K562 (cell line): ENCODE results near the gene EID2. TPM values are rescaled to one million over a fixed set of nuclear protein-coding genes. Genes with fewer than 3 reads are reported as not detected.
A peak's percentile ranks its signal among the peaks of the same experiment; 100 is the strongest.

ENCODE experiments used
- BCLAF1 ChIP-seq, 2 experiments: fragments of 450-650 bp in 1 of 2; IDR thresholded peaks; 2 replicates each; pipeline ENCODE4 v1.6.1; 2011 to 2017; ENCODE audit warnings: low read depth in 2 of 2, antibody characterized with exemption in 1 of 2, borderline replicate concordance in 1 of 2, low read length in 1 of 2, mild to moderate bottlenecking in 1 of 2, mixed read lengths in 1 of 2; ENCODE audit not compliant: control insufficient read depth in 1 of 2
- CAMTA2 ChIP-seq: fragments of 250-450 bp; sonication (Bioruptor Pico); conservative IDR thresholded peaks from 2 replicates; pipeline ENCODE4 v1.5.1; 2022
- CHD1 ChIP-seq: fragments of 200-600 bp; sonication (generic); IDR thresholded peaks from one replicate; pipeline ENCODE4 v1.6.1; 2012; ENCODE audit warnings: mild to moderate bottlenecking, moderate library complexity, low read length, inconsistent platforms
- ID3 ChIP-seq, 2 experiments: fragments of 250-450 bp in 1 of 2; fragments of 450-650 bp in 1 of 2; sonication (Bioruptor Pico) in 1 of 2; IDR thresholded peaks; 2 replicates each; pipeline versions ENCODE4 v1.6.1 to v1.8.0; 2016 to 2021; ENCODE audit warnings: mild to moderate bottlenecking in 2 of 2, moderate library complexity in 2 of 2, missing compliant biosample characterization in 1 of 2, missing genetic modification characterization in 1 of 2
- KDM5B ChIP-seq: fragments of 200-600 bp; sonication (generic); IDR thresholded peaks from 2 replicates; pipeline ENCODE4 v1.6.1; 2012; ENCODE audit warnings: low read depth, mild to moderate bottlenecking, moderate library complexity, low read length, control low read depth, inconsistent platforms; ENCODE audit not compliant: insufficient replicate concordance
- MEF2D ChIP-seq: conservative IDR thresholded peaks from 2 replicates; pipeline ENCODE4 v1.6.1; 2016; ENCODE audit warnings: low read depth, missing genetic modification characterization, missing compliant biosample characterization
- NCOR1 ChIP-seq: fragments of 450-650 bp; IDR thresholded peaks from 2 replicates; pipeline ENCODE4 v1.6.1; 2016; ENCODE audit warnings: mild to moderate bottlenecking, moderate library complexity
- NKRF ChIP-seq: fragments of 450-650 bp; IDR thresholded peaks from 2 replicates; pipeline ENCODE4 v1.6.1; 2016; ENCODE audit warnings: borderline replicate concordance
- PHTF2 ChIP-seq: fragments of 250-450 bp; sonication (Bioruptor Pico); IDR thresholded peaks from 2 replicates; pipeline ENCODE4 v1.5.0; 2021; ENCODE audit warnings: mild to moderate bottlenecking
- POLR2AphosphoS2 ChIP-seq: IDR thresholded peaks from 2 replicates; pipeline ENCODE4 v1.6.1; 2012; ENCODE audit warnings: low read length, improper control_type of control experiment
- SNAPC5 ChIP-seq: fragments of 250-450 bp; sonication (Bioruptor Pico); IDR thresholded peaks from 2 replicates; pipeline ENCODE4 v1.8.0; 2021; ENCODE audit warnings: moderate library complexity, mild to moderate bottlenecking, inconsistent platforms
- ZBTB17 ChIP-seq: fragments of 450-650 bp; formaldehyde crosslinking; IDR thresholded peaks from 2 replicates; pipeline ENCODE4 v1.4.0; 2020; ENCODE audit warnings: mild to moderate bottlenecking
- ZBTB2 ChIP-seq: fragments of 450-650 bp; IDR thresholded peaks from 2 replicates; pipeline ENCODE4 v1.6.1; 2016; ENCODE audit warnings: antibody characterized with exemption
- ZNF143 ChIP-seq: sonication (generic); formaldehyde crosslinking; IDR thresholded peaks from 2 replicates; pipeline ENCODE4 v1.9.0; 2022; ENCODE audit warnings: mild to moderate bottlenecking, missing genetic modification reagents
- ZNF512 ChIP-seq: IDR thresholded peaks from 2 replicates; pipeline ENCODE4 v1.6.1; 2016; ENCODE audit warnings: missing genetic modification characterization, missing compliant biosample characterization
- ZNF655 ChIP-seq: fragments of 250-450 bp; sonication (Bioruptor Pico); IDR thresholded peaks from 2 replicates; pipeline ENCODE4 v1.5.0; 2021
- polyA plus RNA-seq, 8 experiments: library from polyadenylated mRNA; depleted of rRNA in 4 of 8; stranded (reverse) in 5 of 8; unstranded in 3 of 8; fragments of >200 nt; fragmentation: Nextera tagmentation in 2 of 8; fragmentation: Illumina TruSeq in 1 of 8; extraction: Ambion mirVana in 2 of 8; extraction: Trizol in 1 of 8; gene quantifications; 2 replicates each; pipeline versions ENCODE4 v1.2.1 to v1.2.3, GENCODE V29; 2011 to 2014; ENCODE audit warnings: inconsistent platforms in 1 of 8, missing spikeins in 1 of 8
- total RNA-seq, 7 experiments: library from RNA; depleted of rRNA in 6 of 7; stranded (reverse); fragments of >200 nt in 6 of 7; fragmentation: Illumina TruSeq in 2 of 7; extraction: Trizol in 2 of 7; gene quantifications; 2 replicates each; pipeline versions ENCODE4 v1.2.1 to v1.2.3, GENCODE V29; 2011 to 2021; ENCODE audit warnings: low replicate concordance in 1 of 7

Gene EID2
- total and polyA plus RNA-seq, 9 of the 15 experiments (the other 6 are each of a cell fraction or from before 2014, with no cell fraction given) = 2.5 to 18.5 (median 11.3) TPM

- no peak for TF ChIP-seq ID3 (CRISPR knock-in tag; IDR thresholded peaks at IDR 0.05)
- no peak for TF ChIP-seq ID3 (tag; IDR thresholded peaks at IDR 0.05)
- peak; percentile 98 for TF ChIP-seq ZBTB2
- no peak for TF ChIP-seq POLR2AphosphoS2
- TF ChIP-seq NCOR1 = no peak
- no peak for TF ChIP-seq PHTF2 (CRISPR knock-in tag)
- no peak for TF ChIP-seq NKRF
- TF ChIP-seq SNAPC5 (CRISPR knock-in tag) = no peak
- no peak for TF ChIP-seq ZNF655 (CRISPR knock-in tag)
- TF ChIP-seq KDM5B = peak; percentile 62
- TF ChIP-seq CHD1 = peak; percentile 20
- TF ChIP-seq ZNF512 (tag) = no peak
- TF ChIP-seq ZNF143 = no peak
- 0 out of 2 replicates have a peak, but pooled peaks have one; percentile 36 for TF ChIP-seq CAMTA2 (CRISPR knock-in tag)
- no peak; the same call in 1 of the 2 replicates for TF ChIP-seq ZBTB17
- no peak for TF ChIP-seq MEF2D
- TF ChIP-seq BCLAF1 (IDR thresholded peaks at IDR 0.05; ENCODE audit: borderline replicate concordance in 1 of 2, control insufficient read depth in 1 of 2, low read depth in 2 of 2, low read length in 1 of 2) = no peak
These were observed at the start of gene EID2 (continued) for GRCh38 chr19:39539518-39540332.
